SK-N-SH treated with all-trans-retinoic acid at 6 μM for 48 hours (cell line): ENCODE results near the gene WIPI1.

Experiments used
- ARNTL ChIP-seq: fragments of 450-650 bp; formaldehyde crosslinking; IDR thresholded peaks from 2 replicates; pipeline ENCODE4 v1.5.0; 2020; ENCODE audit warnings: low read depth, mild to moderate bottlenecking, moderate library complexity, borderline replicate concordance
- BACH2 ChIP-seq: fragments of 250-450 bp; sonication (Bioruptor Pico); IDR thresholded peaks from 2 replicates; pipeline ENCODE4 v1.9.0; 2021; ENCODE audit warnings: mild to moderate bottlenecking, borderline replicate concordance
- CREB5 ChIP-seq: fragments of 250-450 bp; sonication (Bioruptor Pico); IDR thresholded peaks from 2 replicates; pipeline ENCODE4 v1.5.1; 2020; ENCODE audit warnings: low read depth, mild to moderate bottlenecking, moderate library complexity
- CSRNP3 ChIP-seq: fragments of 250-450 bp; sonication (Bioruptor Pico); IDR thresholded peaks from 2 replicates; pipeline ENCODE4 v1.5.1; 2021; ENCODE audit warnings: mild to moderate bottlenecking, moderate library complexity
- ESRRG ChIP-seq: fragments of 250-450 bp; sonication (Bioruptor Pico); IDR thresholded peaks from 2 replicates; pipeline ENCODE4 v1.6.1; 2021; ENCODE audit warnings: mild to moderate bottlenecking
- GLIS3 ChIP-seq: fragments of 250-450 bp; sonication (Bioruptor Pico); IDR thresholded peaks from 2 replicates; pipeline ENCODE4 v1.5.0; 2020; ENCODE audit warnings: mild to moderate bottlenecking, moderate library complexity
- PPARA ChIP-seq: fragments of 250-450 bp; sonication (Bioruptor Pico); IDR thresholded peaks from 2 replicates; pipeline ENCODE4 v1.5.0; 2020; ENCODE audit warnings: mild to moderate bottlenecking, borderline replicate concordance
- SNAI2 ChIP-seq: fragments of 250-450 bp; sonication (Bioruptor Pico); IDR thresholded peaks from 2 replicates; pipeline ENCODE4 v1.5.0; 2020; ENCODE audit warnings: mild to moderate bottlenecking, moderate library complexity
- TSHZ2 ChIP-seq: fragments of 250-450 bp; sonication (Bioruptor Pico); IDR thresholded peaks from 2 replicates; pipeline ENCODE4 v1.5.0; 2020; ENCODE audit warnings: mild to moderate bottlenecking, moderate library complexity
- ZC3H10 ChIP-seq: fragments of 250-450 bp; sonication (Bioruptor Pico); IDR thresholded peaks from 2 replicates; pipeline ENCODE4 v1.5.1; 2021; ENCODE audit warnings: mild to moderate bottlenecking, moderate library complexity
- ZFP3 ChIP-seq: fragments of 250-450 bp; sonication (Bioruptor Pico); IDR thresholded peaks from 2 replicates; pipeline ENCODE4 v1.5.0; 2020; ENCODE audit warnings: mild to moderate bottlenecking, moderate library complexity
- ZNF70 ChIP-seq: fragments of 450-650 bp; formaldehyde crosslinking; IDR thresholded peaks from 2 replicates; pipeline ENCODE4 v1.5.0; 2020; ENCODE audit warnings: mild to moderate bottlenecking, moderate library complexity
- ZNF8 ChIP-seq: fragments of 450-650 bp; formaldehyde crosslinking; IDR thresholded peaks from 2 replicates; pipeline ENCODE4 v1.5.0; 2020; ENCODE audit warnings: mild to moderate bottlenecking, moderate library complexity

- TF ChIP-seq ZNF8 (no peak), ZFP3 (CRISPR knock-in tag) (no peak), BACH2 (CRISPR knock-in tag) (no peak), ZC3H10 (CRISPR knock-in tag) (no peak), SNAI2 (CRISPR knock-in tag) (no peak), CREB5 (CRISPR knock-in tag) (no peak), TSHZ2 (CRISPR knock-in tag) (no peak), ARNTL (CRISPR knock-in tag) (no peak), CSRNP3 (CRISPR knock-in tag) (no peak), PPARA (CRISPR knock-in tag) (no peak), ZNF70 (CRISPR knock-in tag) (no peak), ESRRG (no peak), GLIS3 (CRISPR knock-in tag) (no peak)
These were observed 1.2 kb upstream of the WIPI1 start for GRCh38 chr17:68458260-68459036.
